ENCODE results near the gene KLF3. TPM values are rescaled to one million over a fixed set of nuclear protein-coding genes. Genes with fewer than 3 reads are reported as not detected.

The KLF3 gene
- total and polyA plus RNA-seq, 8 donors = 13.0 to 113 (median 55.0) TPM

GRCh38 chr4:38679921-38680320, 15.9 kb downstream of the KLF3 start:
- Histone ChIP-seq H3K36me3 (peaks cover 0 to 43% (median 31%) of the 10 kb centered on the region in 4 donors), H3K4me1 (peaks cover 47 to 100% (median 76%) of the 10 kb centered on the region in 4 donors), H3K27ac (peak overlapping the region in 1 of 5 donors; percentile 71), H3K9me3 (no peaks in the 10 kb centered on the region), H3K4me3 (no peak overlapping the region), H3K27me3 (no peaks in the 10 kb centered on the region)
- WGBS, 5 donors = 90 to 97% (median 96%) methylated on average over 8 of the region's 8 CpGs
- TF ChIP-seq CTCF (IDR thresholded peaks at IDR 0.05) (no peak), POLR2A (IDR thresholded peaks at IDR 0.05) (no peak), EP300 (IDR thresholded peaks at IDR 0.05) (no peak), POLR2AphosphoS5 (IDR thresholded peaks at IDR 0.05) (no peak)
- intact Hi-C loops (cut with DNase I; ENCODE audit: low total_unique reads) = loop anchor here (5.0 to 10.0 kb wide), 2 partner anchors 358 to 495 kb away; no protein-coding TSS in a partner anchor
- no peak for DNase-seq

GRCh38 chr4:38681281-38681991, 17.4 kb downstream of the KLF3 start:
- Histone ChIP-seq H3K4me1 (peaks cover 38 to 100% (median 71%) of the 10 kb centered on the region in 4 donors), H3K27ac (peak overlapping the region; percentile 12 to 71 (median 57)), H3K9me3 (no peaks in the 10 kb centered on the region), H3K4me3 (no peak overlapping the region), H3K27me3 (no peaks in the 10 kb centered on the region), H3K36me3 (peaks cover 0 to 43% (median 31%) of the 10 kb centered on the region in 4 donors)
- TF ChIP-seq CTCF (IDR thresholded peaks at IDR 0.05) (no peak), POLR2A (IDR thresholded peaks at IDR 0.05) (no peak), POLR2AphosphoS5 (IDR thresholded peaks at IDR 0.05) (no peak), EP300 (IDR thresholded peaks at IDR 0.05) (no peak)
- intact Hi-C loops (cut with DNase I; ENCODE audit: low total_unique reads) = no loop called here
- 60 to 78% (median 74%) methylated on average over 12 of the region's 12 CpGs for whole genome bisulfite sequencing, 5 donors
- peak in 1 of 2 donors; percentile 85 for DNase-seq

- no peak overlapping the region for H3K4me3 ChIP-seq
- H3K27ac ChIP-seq = peak overlapping the region in 3 of 5 donors; percentile 57 to 71 (median 68)
- intact Hi-C loops (cut with DNase I; ENCODE audit: low total_unique reads) = no loop called here
- TF ChIP-seq CTCF (IDR thresholded peaks at IDR 0.05) (no peak), POLR2A (IDR thresholded peaks at IDR 0.05) (no peak), POLR2AphosphoS5 (IDR thresholded peaks at IDR 0.05) (no peak), EP300 (IDR thresholded peaks at IDR 0.05) (no peak)
- WGBS, 5 donors = 66 to 83% (median 80%) methylated on average over 5 of the region's 5 CpGs
- DNase-seq = no peak
- peaks cover 0 to 46% (median 31%) of the 10 kb centered on the region in 4 donors for H3K36me3 ChIP-seq
- H3K9me3 ChIP-seq = no peaks in the 10 kb centered on the region
- H3K27me3 ChIP-seq = no peaks in the 10 kb centered on the region
- peaks cover 37 to 100% (median 71%) of the 10 kb centered on the region in 4 donors for H3K4me1 ChIP-seq
These were observed 18.3 kb downstream of the KLF3 start for GRCh38 chr4:38682336-38682735.

GRCh38 chr4:38683276-38683675, 19.3 kb downstream of the KLF3 start:
- H3K4me3 ChIP-seq = no peak overlapping the region
- intact Hi-C loops (cut with DNase I; ENCODE audit: low total_unique reads) = no loop called here
- no peak for TF ChIP-seq POLR2A (IDR thresholded peaks at IDR 0.05)
- TF ChIP-seq EP300 (IDR thresholded peaks at IDR 0.05) = no peak
- no peak for TF ChIP-seq POLR2AphosphoS5 (IDR thresholded peaks at IDR 0.05)
- TF ChIP-seq CTCF (IDR thresholded peaks at IDR 0.05) = no peak
- peaks cover 0 to 50% (median 37%) of the 10 kb centered on the region in 4 donors for H3K36me3 ChIP-seq
- H3K9me3 ChIP-seq = no peaks in the 10 kb centered on the region
- no peaks in the 10 kb centered on the region for H3K27me3 ChIP-seq
- WGBS, 5 donors = 67 to 77% (median 74%) methylated on average over 3 of the region's 3 CpGs
- no peak for DNase-seq
- H3K27ac ChIP-seq = peak overlapping the region in 3 of 5 donors; percentile 10 to 71 (median 28)
- H3K4me1 ChIP-seq = peaks cover 38 to 100% (median 68%) of the 10 kb centered on the region in 4 donors

Data from stomach (tissue), 9 donors.